Endometrial microvascular endothelial cells (primary cell): ENCODE measurements around the gene RCBTB2. TPM values are rescaled to one million over a fixed set of nuclear protein-coding genes. Genes with fewer than 3 reads are reported as not detected.

ENCODE experiments used
- in situ Hi-C: cut with HindIII; loops from 2 replicates; pipeline ENCODE4 v1.10.0; 2017; ENCODE audit warnings: low sequenced_read_pairs, low pct_unique_long_range_greater_than_20kb; ENCODE audit errors: inconsistent ontology term
- total RNA-seq: library from RNA; depleted of rRNA; stranded (reverse); fragments of >200 nt; gene quantifications from one replicate; pipeline ENCODE4 v1.2.3, GENCODE V29; 2015; ENCODE audit errors: inconsistent ontology term

Gene RCBTB2
- total RNA-seq, 1 donor from 2014 or later: 6.3 TPM

DNA sequence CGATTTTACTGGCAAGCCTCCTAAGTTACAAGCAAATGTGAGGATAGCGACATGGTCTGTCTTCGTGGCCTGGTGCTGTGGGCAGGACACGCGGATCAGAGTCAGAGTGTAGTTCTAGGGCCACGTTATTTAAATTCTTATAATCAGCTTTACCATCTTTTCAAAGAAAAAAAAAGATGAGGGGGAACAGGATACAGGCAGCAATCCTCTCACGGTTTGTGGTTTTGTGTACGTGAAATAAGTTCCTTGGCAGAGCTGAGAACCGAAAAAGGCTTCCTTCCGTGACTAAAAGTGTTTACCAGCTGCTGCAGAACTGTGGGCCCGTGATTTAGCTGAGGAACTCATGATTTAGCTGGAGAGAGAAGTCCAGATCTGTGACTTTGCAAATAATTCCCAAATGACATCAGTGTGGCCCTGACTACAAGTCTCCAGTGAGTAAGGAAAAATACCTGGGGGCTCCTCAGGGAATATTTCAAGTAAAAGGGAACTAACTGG is 27.2 kb downstream of the RCBTB2 start:
- in situ Hi-C loops: no loop called here

DNA sequence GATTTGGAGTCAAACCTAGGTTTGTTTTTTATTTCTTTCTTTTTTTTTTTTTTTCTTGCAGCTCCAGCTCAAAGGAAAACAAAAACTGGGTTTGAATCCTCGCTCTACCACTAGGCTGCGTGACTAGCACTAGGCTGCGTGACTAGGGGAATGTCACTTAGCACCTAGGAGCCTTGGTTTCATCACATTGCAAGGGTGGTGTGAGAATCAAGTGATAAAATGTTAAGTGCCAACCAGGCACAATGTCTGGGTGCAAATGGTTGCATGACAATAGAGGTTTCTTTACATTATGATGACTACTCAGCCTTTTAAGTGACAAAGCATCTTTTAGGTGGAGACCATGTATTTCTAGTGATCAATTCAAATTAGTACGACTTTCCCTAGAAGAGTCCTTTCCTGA is 27.9 kb downstream of the RCBTB2 start:
- in situ Hi-C loops: no loop called here

DNA sequence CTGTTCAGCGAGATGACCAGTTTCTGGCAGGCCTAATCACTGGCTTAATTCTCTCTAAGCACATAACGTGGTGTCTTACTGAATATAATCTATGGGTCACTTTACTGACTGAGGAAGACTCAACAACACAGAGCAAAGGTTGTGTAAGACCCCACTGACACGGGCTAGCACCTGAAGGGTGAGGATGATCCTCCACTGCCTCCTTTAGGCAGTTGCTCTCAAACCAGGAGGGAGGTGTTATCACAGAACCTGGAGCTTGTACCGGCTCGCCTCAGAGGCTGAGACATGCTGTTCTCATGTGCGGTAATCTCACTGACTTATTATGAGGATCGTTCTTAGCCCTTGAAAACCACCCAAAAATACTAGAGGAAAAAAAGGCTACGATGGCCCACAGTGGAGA is 28.3 kb downstream of the RCBTB2 start:
- in situ Hi-C loops: no loop called here

DNA sequence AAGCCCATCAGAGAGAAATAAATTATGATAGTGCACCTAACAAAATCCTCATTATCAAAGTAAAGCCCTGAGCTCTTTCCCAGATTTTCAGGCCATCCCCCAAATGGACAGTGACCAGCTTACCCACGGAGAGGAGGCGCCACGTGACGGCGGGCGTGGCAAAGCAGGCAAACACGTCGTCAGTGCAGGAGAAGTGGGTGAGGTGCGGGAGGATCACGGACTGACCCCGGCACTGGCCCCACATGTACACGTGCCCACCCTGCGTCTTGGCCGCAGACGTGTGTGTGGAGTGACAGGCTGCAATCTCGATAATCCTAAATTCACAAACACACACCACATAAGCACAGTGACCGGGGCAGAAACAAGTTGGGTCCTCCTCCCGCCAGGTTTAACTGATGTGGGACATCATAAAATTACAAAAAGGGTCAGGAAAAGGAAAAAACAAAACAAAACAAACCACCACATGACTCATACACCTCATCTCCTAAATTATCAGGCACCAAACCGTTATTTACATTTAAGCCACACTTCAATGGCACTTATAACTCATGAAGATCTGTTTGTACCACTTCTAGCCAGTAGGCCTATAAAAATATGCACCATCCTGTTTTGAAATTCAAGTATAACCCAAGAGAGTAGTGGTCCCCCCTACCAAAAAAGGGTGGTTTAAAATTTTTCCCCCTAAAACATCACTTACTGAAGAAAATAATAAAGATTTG is 30.1 kb downstream of the RCBTB2 start:
- in situ Hi-C loops: no loop called here

DNA sequence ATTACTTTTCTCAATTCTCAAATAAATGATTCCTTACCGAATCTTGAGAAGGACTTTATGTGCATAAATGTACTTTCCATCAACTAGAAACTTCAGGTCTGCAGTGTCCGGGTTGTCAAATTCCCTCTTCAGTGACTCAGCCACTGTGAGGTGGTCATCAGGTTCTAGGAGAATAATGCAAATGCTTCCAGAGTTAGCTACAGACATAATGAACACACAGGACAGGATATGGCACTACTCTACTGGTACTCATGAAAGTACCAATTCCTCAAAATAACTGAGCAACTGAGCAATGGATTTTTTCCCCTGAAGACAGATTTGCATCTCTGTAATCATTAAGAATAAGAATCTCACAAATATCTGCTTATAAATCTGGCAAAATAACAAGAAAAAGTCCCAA is 31.2 kb downstream of the RCBTB2 start:
- in situ Hi-C loops: no loop called here

DNA sequence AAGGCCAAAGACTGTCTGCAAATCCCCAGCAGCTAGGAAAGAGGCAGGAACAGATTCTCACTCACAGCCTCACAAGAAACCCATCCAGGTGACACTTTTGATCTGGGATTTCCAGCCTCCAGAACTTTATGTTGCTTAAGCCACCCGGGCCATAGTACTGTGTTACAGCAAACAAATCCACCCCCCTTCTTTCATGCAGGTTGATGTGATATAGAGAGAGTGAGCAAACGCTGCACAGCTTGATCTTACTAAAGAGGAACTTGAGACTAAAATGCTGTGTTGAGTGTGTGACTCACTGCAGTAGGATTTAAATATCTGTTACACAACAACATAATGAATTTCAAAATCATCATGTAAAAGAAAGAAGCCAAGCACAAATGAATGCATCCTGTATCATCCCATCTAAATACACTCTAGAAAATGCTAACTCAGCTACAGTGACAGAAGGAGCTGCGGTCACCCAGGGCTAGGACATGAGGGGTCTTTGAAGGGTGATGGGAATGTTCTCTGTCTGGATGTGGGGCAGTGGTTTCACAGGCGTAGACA is 32.2 kb downstream of the RCBTB2 start:
- in situ Hi-C loops: no loop called here

DNA sequence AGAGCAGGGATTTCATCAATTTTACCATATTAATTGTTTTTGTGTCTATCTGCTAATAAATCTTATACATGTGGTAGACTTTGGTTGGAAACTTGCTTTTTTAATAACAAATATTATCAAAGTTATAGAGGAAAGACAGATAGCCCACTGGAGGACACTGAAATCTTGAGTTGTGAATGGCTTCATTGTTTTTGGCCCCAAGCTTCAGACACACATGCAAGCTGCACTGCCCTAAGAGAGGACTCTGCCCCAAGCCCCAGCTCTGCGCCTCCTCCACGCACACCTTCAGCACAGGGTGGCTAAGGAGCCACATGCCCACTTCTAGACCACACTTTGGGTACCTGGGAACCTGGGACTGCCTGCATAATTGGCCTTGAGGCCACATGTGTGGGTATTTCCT is 35.2 kb downstream of the RCBTB2 start:
- in situ Hi-C loops: loop anchor here (10.0 kb wide), 2 partner anchors 53 to 103 kb away; no protein-coding TSS in a partner anchor

DNA sequence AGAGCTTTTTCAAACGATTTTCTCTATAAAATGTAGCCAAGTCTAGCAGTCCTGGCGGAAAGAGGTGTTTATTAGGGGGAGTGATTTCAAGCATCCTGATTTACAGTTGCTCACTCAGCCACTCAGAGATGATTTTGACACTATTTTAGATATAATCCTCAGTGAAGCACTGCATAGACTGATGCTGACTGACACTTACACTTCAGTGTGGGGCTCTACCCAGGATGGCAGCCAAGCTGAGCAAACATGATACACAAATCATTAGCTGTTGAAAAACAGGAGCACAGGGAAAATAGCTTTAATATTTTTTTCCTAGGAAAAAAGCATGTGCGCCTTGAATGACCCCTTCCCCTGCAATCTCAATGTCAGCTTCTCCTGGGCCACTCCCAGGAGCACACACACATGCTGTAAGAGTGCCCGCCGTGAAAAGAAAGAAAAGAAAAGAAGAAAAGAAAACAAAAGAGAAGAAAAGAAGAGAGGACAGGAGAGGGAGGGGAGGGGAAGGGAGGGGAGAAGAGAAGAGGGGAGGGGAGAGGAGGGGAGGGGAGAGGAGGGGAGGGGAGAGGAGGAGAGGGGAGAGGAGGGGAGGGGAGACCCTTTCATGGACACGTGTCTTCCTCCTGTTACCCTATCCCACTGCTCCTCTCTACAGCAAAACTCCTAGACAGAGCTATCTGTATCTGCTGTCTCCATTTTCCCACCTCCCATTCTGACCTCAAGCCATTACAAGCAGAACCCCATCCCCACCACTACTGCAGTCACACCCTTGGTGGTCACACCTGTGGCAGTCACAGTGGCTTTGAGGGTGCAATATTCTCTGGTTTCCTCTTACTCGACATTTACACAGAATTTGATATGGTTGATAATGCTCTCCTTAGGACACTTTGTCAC is 36.4 kb downstream of the RCBTB2 start:
- in situ Hi-C loops: loop anchor here (10.0 kb wide), 2 partner anchors 52 to 102 kb away; no protein-coding TSS in a partner anchor

DNA sequence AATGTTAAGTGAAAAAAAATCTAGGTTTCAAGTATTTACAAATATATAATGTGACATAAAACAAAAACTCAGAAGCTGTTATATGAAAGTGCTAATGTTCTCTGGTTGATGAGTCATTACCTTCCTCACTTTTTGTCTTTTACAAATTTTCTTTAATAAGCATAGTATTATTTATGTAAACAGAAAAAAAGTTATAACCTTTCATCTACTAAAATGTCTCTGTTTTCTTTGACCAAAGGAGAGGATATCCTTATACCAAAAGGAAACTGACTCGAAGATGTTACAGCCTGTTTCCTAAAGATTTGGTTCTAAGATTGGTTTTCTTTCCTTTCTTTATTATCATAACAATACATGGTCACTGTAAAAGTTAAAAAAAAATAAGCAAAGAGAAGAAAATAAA is 38.0 kb downstream of the RCBTB2 start:
- in situ Hi-C loops: loop anchor here (10.0 kb wide), 2 partner anchors 50 to 100 kb away; no protein-coding TSS in a partner anchor

DNA sequence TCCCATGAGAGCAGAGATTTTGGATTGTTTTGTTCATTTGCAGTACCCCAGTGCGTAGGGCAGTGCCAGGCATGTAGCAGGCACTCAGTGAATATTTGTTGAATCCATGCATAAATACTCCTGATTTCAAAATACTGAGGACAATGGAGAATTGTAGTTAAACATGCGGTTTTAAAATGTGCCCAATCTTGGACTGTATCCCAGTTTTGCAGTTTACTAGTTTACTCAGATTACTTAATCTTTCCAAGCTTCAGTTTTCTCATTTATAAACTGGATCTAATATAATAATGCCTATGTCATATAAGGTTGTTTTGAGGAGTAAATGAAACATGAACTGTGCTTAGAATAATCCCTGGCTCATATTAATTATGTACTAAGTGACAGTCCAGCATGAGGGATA is 39.0 kb downstream of the RCBTB2 start:
- in situ Hi-C loops: loop anchor here (10.0 kb wide), 2 partner anchors 49 to 99 kb away; no protein-coding TSS in a partner anchor

DNA sequence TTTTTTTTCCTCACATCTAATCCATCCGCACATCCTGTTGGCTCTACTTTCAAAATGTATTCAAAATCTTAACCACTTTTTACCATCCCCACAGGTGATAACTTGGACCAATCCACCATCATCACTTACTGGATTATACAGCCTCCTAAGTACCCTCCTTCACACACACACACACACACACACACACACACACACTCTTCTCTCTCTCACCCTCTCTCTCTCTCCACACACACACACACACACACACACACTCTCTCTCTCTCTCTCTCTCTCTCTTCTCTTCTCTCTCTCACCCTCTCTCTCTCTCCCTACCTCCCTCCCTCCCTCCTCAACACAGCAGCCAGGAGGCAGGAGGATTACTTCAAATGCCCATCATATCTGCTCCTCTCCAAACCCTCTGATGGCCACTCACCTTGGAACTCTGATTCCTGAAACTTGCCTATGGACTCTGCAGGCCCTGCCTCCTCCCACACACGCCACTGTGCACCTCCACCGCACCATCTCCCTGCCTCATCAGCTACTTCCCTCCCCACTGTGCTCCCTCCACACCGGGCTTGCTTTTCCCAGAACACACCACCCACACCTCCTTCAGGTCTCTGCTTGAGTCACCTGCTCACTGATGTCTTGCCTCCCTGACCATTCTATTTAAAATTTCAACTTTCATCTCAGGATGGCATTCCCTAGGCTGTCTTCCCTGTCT is 39.7 kb downstream of the RCBTB2 start:
- in situ Hi-C loops: loop anchor here (10.0 kb wide), 2 partner anchors 48 to 98 kb away; no protein-coding TSS in a partner anchor

DNA sequence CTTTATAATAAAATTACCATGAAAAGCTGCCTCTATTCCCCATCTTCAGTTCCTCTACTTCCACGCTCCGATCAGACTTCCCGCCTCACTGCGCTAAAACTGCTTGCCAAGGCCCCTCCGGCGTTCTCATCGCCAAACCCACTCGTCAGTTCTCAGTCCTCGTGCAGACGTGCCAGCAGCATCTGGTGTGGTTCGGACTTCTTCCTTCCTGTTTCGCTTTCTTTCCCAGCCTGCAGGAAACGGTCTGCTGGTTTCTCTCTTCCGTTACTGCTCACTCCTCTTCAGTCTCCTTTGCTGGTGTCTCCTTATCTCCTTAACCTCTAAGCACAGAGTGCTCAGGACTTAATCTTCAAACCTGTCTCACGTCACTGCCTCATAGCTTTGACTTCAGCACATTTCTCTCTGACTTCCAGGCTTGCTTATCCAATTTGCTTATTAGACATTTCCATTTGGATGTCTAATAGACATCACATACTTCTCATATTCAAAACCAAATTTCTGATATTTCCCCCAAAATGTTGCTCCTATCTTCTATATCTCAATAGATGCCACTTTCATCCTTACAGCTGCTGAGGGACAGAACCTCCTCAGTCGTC is 40.3 kb downstream of the RCBTB2 start:
- in situ Hi-C loops: loop anchor here (10.0 kb wide), 2 partner anchors 48 to 98 kb away; no protein-coding TSS in a partner anchor

DNA sequence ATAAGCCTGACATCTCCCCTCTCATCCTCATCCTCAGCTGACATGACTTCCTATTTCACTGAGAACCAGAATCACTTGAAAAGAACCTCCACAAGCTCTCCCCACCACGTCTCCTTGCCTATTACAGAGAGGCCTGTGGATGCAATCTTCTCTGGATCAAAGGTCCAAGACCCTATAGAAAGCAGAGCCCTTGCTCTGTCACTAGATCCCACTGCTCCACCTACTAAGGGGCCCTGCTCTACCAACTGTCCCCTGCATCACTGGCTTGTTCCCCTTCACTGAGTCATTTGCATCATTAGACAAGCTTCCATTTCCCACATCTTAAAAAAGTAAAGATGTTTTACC is 40.8 kb downstream of the RCBTB2 start:
- in situ Hi-C loops: loop anchor here (10.0 kb wide), 2 partner anchors 47 to 97 kb away; no protein-coding TSS in a partner anchor

DNA sequence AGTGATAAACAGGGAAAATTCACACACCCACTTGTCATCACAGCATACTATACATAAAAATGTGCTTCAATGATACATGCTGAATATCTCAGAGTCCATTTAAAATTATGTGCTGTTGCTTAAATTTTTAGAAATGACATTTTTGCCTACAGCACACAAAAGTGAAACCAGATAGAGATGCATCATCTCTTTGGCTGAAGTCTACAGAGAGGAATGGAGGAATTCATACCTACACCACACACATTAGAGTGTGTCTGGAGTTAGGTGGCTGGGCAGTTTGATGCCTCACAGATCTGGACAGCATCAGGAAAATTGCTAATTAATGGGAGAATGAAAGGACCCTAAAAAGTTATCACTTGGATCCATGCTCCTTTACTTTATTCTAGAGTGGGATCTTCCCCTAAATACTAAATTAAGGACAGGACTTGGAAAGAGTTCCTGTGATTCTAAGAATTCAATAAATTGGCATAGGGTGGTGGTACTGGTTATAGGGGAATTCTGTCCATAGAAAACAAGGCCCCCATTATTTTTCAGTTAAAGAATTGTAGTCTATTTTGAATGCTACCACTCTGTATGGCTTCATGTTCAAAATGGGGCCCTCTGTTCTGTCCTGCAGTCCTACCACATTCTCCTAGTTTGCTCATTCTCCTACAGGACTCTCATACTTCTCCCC is 41.3 kb downstream of the RCBTB2 start:
- in situ Hi-C loops: loop anchor here (10.0 kb wide), 2 partner anchors 47 to 97 kb away; no protein-coding TSS in a partner anchor

DNA sequence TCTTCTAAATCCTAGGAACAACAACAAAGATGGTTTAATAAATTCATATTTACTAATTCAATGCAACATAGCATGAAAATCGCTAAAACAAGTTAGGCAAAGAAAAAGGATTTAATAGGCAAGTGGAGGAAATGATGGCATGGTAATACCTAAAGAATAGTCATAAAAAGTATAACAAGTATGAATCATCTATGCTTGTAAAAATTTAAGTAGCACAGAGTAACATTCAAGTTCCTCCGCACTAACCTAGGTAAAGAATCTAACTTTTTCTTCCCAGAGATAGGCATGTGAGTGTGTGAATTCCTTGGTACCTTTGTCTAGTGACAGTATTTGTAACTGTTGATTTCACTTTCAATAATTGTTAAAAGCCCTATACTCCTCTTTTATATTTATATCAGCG is 42.6 kb downstream of the RCBTB2 start:
- in situ Hi-C loops: loop anchor here (10.0 kb wide), 2 partner anchors 45 to 95 kb away; no protein-coding TSS in a partner anchor

DNA sequence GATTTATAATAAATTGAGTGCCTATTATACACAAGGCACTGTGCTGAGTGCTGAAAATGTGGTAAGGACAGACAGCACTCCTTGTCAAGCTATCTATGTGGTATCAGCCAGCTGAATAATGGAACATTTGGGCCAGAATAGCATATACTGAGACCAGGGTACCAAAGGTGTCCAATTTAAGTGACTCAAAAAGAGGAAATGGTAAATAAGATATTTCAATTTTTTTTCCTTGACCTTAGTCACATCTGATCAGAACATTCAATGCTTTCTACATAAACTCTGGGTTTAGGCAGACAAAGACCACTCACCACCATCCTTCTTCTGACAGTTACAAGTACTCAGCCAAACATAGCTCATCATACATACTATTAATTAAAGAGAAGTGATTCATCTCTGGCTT is 43.2 kb downstream of the RCBTB2 start:
- in situ Hi-C loops: loop anchor here (10.0 kb wide), 2 partner anchors 45 to 95 kb away; no protein-coding TSS in a partner anchor

DNA sequence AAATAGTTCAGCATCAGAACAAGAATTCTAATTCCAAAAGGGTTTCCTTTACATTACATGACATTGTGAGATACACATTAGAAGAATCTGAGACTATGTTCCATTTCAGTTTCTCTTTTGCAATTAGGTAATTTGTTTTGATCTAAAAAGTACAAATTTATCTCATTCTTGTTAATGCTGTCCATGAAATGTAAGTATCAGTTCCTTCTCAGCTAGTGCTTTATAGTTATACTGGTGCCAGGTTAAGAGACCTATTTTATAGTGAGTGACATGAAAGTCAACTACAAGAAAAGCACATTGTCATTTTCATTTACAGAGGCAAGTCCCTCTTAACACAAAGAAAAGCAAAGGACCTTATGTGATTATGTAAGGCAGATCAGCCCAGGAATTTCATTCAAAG is 43.9 kb downstream of the RCBTB2 start:
- in situ Hi-C loops: no loop called here

DNA sequence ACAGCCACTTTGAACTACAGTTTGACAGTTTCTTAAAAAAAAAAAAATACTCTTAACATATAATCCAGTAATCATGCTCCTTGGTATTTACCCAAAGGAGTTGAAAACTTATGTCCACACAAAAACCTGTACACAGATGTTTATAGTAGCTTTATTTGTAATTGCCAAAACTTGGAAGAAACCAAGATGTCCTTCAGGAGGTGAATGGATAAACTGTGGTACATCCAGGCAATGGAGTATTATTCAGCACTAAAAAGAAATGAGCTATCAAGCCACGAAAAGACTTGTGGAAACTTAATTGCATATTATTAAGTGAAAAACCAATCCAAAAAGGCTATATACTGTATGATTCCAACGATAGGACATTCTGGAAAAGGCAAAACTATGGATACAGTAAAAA is 44.9 kb downstream of the RCBTB2 start:
- in situ Hi-C loops: no loop called here
